RWPE1 (cell line): ENCODE results near the gene ABL1.
A peak's percentile ranks its signal among the peaks of the same experiment; 100 is the strongest.
"Not testable (repeated sequence)": the region's sequence is repeated elsewhere in the genome, so short reads cannot be mapped to it uniquely, and the experiment has no call there.

Experiments used
- CTCF ChIA-PET: fragments of 350-600 bp; sonication (Branson Sonifier 250); formaldehyde crosslinking; extraction: SDS; loops from one replicate; lab custom pipeline; 2021; lab: Yijun Ruan, JAX
- POLR2A ChIA-PET: fragments of 400-600 bp; formaldehyde crosslinking; extraction: SDS; loops from one replicate; lab custom pipeline; 2020; ENCODE audit warnings: antibody characterized with exemption; ENCODE audit not compliant: low non-redundant PET; lab: Yijun Ruan, JAX
- DNase-seq: peaks from one replicate; pipeline ENCODE4 v3.0.0; 2012; ENCODE audit warnings: low spot score
- H3K27ac ChIP-seq: fragments of 450-650 bp; 2 replicates; pipeline ENCODE4 v1.5.1; 2017
- TF ChIP-seq, protein P1 (sequence below): fragments of 450-650 bp; conservative IDR thresholded peaks from 2 replicates; pipeline ENCODE4 v1.5.1; 2017; ENCODE audit warnings: low read depth, mild to moderate bottlenecking

ABL1 gene

DNA sequence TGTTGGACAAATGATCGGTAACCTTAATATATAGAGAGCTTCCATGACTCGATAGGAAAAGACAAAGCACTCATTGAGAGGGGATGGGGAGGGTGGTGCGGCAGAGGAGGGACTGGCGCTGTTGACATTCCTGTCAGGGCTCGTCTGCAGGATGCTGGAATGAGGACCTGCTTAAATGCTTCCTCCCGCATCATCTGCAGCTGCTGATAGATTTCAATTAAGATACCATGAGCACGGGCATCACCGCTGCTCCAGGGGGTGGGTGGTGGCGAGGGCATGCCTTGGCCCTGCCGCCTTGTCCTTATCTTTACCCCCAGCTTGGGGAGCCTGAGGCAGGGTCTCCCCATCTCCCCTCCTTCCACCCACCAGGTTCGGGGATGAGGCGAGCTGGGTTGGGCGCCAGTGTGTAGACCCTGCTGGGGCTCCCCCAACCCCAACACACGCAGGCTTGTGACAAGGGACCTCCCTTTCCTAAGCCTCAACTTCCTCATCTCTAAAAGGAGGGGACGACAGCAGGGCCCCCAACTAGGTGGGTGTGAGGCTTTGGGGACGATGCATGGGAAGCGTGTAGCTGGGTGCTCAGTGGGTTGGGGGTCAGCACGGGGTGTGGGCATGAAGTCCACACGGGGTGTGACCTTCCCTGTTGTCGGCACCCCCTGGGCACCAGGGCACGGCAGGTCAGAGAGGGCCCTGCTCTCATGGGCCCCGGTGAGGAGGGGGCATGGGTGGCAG lies 73.3 kb downstream of the ABL1 start:
- H3K27ac ChIP-seq: no peak overlapping the region
- TF ChIP-seq, protein P1, sequence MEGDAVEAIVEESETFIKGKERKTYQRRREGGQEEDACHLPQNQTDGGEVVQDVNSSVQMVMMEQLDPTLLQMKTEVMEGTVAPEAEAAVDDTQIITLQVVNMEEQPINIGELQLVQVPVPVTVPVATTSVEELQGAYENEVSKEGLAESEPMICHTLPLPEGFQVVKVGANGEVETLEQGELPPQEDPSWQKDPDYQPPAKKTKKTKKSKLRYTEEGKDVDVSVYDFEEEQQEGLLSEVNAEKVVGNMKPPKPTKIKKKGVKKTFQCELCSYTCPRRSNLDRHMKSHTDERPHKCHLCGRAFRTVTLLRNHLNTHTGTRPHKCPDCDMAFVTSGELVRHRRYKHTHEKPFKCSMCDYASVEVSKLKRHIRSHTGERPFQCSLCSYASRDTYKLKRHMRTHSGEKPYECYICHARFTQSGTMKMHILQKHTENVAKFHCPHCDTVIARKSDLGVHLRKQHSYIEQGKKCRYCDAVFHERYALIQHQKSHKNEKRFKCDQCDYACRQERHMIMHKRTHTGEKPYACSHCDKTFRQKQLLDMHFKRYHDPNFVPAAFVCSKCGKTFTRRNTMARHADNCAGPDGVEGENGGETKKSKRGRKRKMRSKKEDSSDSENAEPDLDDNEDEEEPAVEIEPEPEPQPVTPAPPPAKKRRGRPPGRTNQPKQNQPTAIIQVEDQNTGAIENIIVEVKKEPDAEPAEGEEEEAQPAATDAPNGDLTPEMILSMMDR: no peak
- ChIA-PET CTCF (interaction anchor here (0.5 to 1.2 kb wide), 4 partner anchors 23 to 109 kb away, joined by 3 to 6 read pairs (median 4); no protein-coding TSS in a partner anchor), POLR2A (no interaction called here)
- peak; percentile 63 for DNase-seq

DNA sequence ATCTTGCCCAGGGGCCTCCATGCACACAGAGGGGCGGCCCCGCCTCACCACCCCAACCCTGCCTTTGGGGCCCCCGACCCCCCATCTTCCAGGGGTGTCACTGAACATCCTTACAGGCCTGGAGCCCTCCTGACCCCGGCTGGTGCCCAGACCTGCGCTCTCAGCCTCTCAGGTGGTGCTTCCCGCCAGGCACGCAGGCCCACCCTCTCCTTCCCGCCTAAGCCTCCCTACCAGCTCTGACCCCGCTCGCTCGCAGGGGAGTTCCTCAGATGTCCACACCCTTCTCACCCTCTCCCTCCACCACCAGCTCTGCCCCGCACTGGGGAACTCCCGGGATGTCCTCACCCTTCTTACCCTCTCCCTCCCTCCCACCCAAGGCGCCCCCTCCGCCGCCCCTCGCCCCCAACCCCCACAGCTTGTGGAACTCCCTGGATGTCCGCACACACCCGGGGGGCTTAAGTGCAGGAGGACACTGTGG lies 73.9 kb downstream of the ABL1 start:
- H3K27ac ChIP-seq: no peak overlapping the region
- TF ChIP-seq, protein P1: no peak
- ChIA-PET POLR2A (no interaction called here), CTCF (interaction anchor here (0.5 to 1.2 kb wide), 5 partner anchors 23 to 1068 kb away, joined by 3 to 6 read pairs (median 4); no protein-coding TSS in a partner anchor)
- no peak for DNase-seq

DNA sequence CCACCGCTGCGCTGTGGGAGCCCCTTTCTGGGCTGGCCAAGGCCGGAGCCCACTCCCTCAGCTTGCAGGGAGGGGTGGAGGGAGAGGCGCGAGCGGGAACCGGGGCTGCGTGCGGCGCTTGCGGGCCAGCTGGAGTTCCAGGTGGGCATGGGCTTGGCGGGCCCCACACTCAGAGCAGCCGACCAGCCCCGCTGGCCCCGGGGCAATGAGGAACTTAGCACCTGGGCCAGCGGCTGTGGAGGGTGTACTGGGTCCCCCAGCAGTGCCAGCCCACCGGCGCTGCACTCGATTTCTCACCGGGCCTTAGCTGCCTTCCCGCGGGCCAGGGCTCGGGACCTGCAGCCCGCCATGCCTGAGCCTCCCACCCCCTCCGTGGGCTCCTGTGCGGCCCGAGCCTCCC lies 75.0 kb downstream of the ABL1 start:
- POLR2A ChIA-PET, H3K27ac ChIP-seq, DNase-seq: not testable (repeated sequence)
- CTCF ChIA-PET: interaction anchor here (0.6 to 0.7 kb wide), 2 partner anchors 136 to 1996 kb away, joined by 3 to 4 read pairs; no protein-coding TSS in a partner anchor

DNA sequence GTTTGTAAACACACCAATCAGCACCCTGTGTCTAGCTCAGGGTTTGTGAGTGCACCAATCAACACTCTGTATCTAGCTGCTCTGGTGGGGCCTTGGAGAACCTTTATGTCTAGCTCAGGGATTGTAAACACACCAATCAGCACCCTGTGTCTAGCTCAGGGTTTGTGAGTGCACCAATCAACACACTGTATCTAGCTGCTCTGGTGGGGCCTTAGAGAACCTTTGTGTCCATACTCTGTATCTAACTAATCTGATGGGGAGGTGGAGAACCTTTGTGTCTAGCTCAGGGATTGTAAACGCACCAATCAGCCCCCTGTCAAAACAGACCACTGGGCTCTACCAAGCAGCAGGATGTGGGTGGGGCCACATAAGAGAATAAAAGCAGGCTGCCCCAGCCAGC lies 75.6 kb downstream of the ABL1 start:
- POLR2A ChIA-PET, DNase-seq, CTCF ChIA-PET, H3K27ac ChIP-seq: not testable (repeated sequence)

DNA sequence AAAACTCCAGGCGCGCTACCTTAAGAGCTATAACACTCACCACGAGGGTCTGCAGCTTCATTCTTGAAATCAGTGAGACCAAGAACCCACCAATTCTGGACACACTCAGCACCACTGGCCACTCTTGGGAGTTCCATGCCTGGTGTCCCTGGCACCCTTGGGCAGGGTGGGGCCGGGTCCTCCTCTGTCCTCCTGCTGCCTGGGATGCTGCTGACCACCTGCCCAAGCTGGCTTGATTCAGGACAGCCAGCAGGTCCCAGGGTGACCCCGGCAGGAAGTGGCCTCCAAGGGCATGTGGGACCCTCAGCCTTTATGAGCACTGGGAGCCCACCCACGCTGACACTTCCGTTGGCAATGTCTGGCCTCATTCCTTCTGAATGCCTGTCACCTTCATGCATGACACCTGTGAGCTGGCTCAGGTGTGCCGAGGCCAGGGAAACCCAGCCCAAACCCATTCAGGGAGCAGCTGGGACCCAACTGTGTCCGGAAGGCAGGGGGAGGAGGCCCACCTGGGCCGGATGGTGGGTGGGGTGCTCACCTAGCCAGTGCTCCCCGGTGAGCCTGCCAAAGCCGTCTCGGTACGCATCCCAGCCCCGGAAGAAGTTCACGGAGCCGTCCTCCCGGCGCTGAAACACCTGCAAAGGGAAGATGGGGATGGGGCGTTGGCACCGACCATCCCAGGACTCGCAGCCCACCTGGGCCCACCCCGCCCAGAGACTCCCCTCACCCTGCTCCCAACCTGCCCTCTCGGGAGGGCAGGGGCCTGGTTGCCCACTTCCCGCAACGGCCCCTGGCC lies 76.4 kb downstream of the ABL1 start:
- ChIA-PET POLR2A (no interaction called here), CTCF (interaction anchor here (0.5 to 1.1 kb wide), 4 partner anchors 14 to 433 kb away, joined by 3 to 5 read pairs (median 4); no protein-coding TSS in a partner anchor)
- DNase-seq: no peak
- TF ChIP-seq, protein P1: no peak
- H3K27ac ChIP-seq: no peak overlapping the region

DNA sequence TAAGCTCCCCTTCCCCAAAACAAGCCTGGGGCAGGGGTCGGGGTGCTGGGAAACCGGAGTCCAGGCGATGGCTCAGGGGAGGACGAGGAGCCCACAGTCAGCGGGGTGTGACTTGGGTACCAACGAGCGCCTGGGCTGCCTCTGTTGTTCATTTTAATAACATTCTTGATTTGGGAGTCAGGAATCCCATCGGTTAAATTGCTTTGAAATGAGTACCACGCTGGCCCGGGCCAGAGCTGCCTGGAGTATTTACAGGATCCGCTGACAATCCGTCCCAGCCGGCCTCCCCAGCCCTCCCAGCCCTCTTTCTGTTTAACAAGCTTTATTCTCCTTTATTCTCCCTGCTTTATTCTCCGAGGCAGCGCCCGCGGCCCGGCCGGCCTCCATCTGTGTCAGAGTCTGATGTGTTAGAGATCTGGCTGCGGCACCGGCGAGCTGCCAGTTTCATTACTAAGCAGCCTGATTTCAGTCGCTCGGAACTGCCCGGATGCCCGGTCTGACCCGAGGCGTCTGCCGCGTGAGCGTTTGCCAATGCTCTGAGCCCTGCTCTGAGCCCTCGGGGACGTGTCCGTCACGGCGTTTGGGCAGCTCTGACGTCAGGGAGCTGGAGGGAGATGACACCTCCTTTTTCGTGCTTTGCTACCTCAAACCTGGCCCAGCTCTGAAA lies 78.0 kb downstream of the ABL1 start:
- TF ChIP-seq, protein P1: no peak
- ChIA-PET POLR2A (interaction anchor here (0.5 to 0.9 kb wide), 4 partner anchors 15 to 233 kb away, joined by 3 to 5 read pairs (median 3); no protein-coding TSS in a partner anchor), CTCF (interaction anchor here (0.7 to 1.2 kb wide), 5 partner anchors 10 to 46 kb away, joined by 3 to 5 read pairs (median 4); no protein-coding TSS in a partner anchor)
- peak; percentile 91 for DNase-seq
- H3K27ac ChIP-seq: peak overlapping the region; percentile 62
